K562 (cell line): ENCODE data around the gene GH2. TPM values are rescaled to one million over a fixed set of nuclear protein-coding genes. Genes with fewer than 3 reads are reported as not detected.

Source experiments
- ATAC-seq: fragments of 200-7000 bp; cut with Tn5 transposase; 3 replicates; pipeline ENCODE4 v1.9.1; 2020; ENCODE audit warnings: moderate library complexity
- BruUV-seq: library from RNA; stranded (reverse); fragments of 400-500 nt; replicated peaks from 2 replicates; lab custom pipeline; 2021; lab: Mats Ljungman, UMichigan
- CTCF ChIA-PET: fragments of 300-600 bp; formaldehyde crosslinking; extraction: SDS; loops from one replicate; lab custom pipeline; 2021; ENCODE audit warnings: low intra/inter-chr PET ratio; lab: Yijun Ruan, JAX
- POLR2A ChIA-PET: fragments of 300-600, 350-650 bp; sonication (Branson Sonifier 250); formaldehyde crosslinking; extraction: SDS; loops from one replicate; lab custom pipeline; 2021; ENCODE audit warnings: antibody characterized with exemption, inconsistent platforms; lab: Yijun Ruan, JAX
- DNase-seq, 4 experiments: peaks; one replicate each; pipeline versions ENCODE4 v3.0.0 to v3.0.0-alpha.2; 2011 to 2018; ENCODE audit warnings: low spot score in 3 of 4, mixed read lengths in 3 of 4; ENCODE audit errors: extremely low read depth in 1 of 4
- FAIRE-seq: peaks from 2 replicates; lab custom pipeline; 2011; peaks lifted over from hg19 to GRCh38; lab: Jason Lieb, UNC
- H2AFZ ChIP-seq: 2 replicates; pipeline ENCODE4 v1.6.0; 2011; ENCODE audit warnings: low read depth, low read length, control low read depth, inconsistent platforms
- H3K27ac ChIP-seq: fragments of 200-600 bp; 3 replicates; pipeline ENCODE4 v1.8.0; 2011; ENCODE audit warnings: low read depth, mild to moderate bottlenecking, control low read depth, inconsistent platforms, low read length, moderate library complexity, mixed read lengths; ENCODE audit errors: extremely low read depth
- H3K27me3 ChIP-seq, 2 experiments: fragments of 300-600 bp in 1 of 2; 2 replicates in 1 of 2; 3 replicates in 1 of 2; pipeline versions ENCODE4 v1.6.0 to v1.8.0; 2011; ENCODE audit warnings: inconsistent platforms in 2 of 2, low read length in 2 of 2, mild to moderate bottlenecking in 1 of 2, mixed read lengths in 1 of 2, moderate library complexity in 1 of 2; ENCODE audit not compliant: control insufficient read depth in 2 of 2, insufficient read depth in 2 of 2
- H3K36me3 ChIP-seq: fragments of 300-600 bp; 3 replicates; pipeline ENCODE4 v1.8.0; 2011; ENCODE audit warnings: mild to moderate bottlenecking, low read length, inconsistent platforms; ENCODE audit not compliant: control insufficient read depth, insufficient read depth
- H3K4me1 ChIP-seq, 2 experiments: fragments of 200-600 bp in 1 of 2; replicated peaks in 1 of 2; 2 replicates in 1 of 2; 3 replicates in 1 of 2; pipeline versions ENCODE4 v1.5.1 to v1.8.0; 2011; ENCODE audit warnings: inconsistent platforms in 2 of 2, low read length in 2 of 2, mild to moderate bottlenecking in 1 of 2, mixed read lengths in 1 of 2, moderate library complexity in 1 of 2; ENCODE audit not compliant: control insufficient read depth in 2 of 2, insufficient read depth in 2 of 2
- H3K4me2 ChIP-seq: 2 replicates; pipeline ENCODE4 v1.6.1; 2011; ENCODE audit warnings: low read length, control low read depth, inconsistent platforms, mixed read lengths; ENCODE audit not compliant: insufficient read depth
- H3K4me3 ChIP-seq: fragments of 200-600 bp; sonication (generic), shearing (Covaris generic); 2 replicates; pipeline ENCODE4 v1.5.1; 2016; ENCODE audit warnings: control low read depth, inconsistent platforms
- H3K79me2 ChIP-seq: fragments of 200-600 bp; 3 replicates; pipeline ENCODE4 v1.8.0; 2011; ENCODE audit warnings: low read length, inconsistent platforms; ENCODE audit not compliant: control insufficient read depth, insufficient read depth
- H3K9ac ChIP-seq, 2 experiments: 2 replicates each; pipeline versions ENCODE4 v1.6.0 to v1.6.1; 2011; ENCODE audit warnings: low read depth in 2 of 2, low read length in 2 of 2, control low read depth in 1 of 2, inconsistent platforms in 1 of 2, mild to moderate bottlenecking in 1 of 2, mixed read lengths in 1 of 2; ENCODE audit not compliant: insufficient read depth in 1 of 2
- H3K9me1 ChIP-seq: one replicate; pipeline ENCODE4 v1.6.0; 2011; ENCODE audit warnings: inconsistent platforms, mild to moderate bottlenecking, low read length, moderate library complexity; ENCODE audit not compliant: control insufficient read depth, insufficient read depth
- H3K9me3 ChIP-seq: replicated peaks from 2 replicates; pipeline ENCODE4 v1.5.1; 2011; ENCODE audit warnings: low read depth, low read length, inconsistent platforms; ENCODE audit not compliant: control insufficient read depth, insufficient read depth
- H4K20me1 ChIP-seq: replicated peaks from 2 replicates; pipeline ENCODE4 v1.6.1; 2011; ENCODE audit warnings: low read length, inconsistent platforms, mixed read lengths; ENCODE audit not compliant: control insufficient read depth, insufficient read depth
- SMAD1 ChIP-seq: fragments of 150-350 bp; IDR thresholded peaks from 2 replicates; pipeline ENCODE4 v1.6.1; 2014; ENCODE audit warnings: low read length, low read depth; ENCODE audit not compliant: partially characterized antibody
- WGBS: fragments of 100-300 bp; shearing (Covaris generic); methylation state at CpG from one replicate; pipeline ENCODE4 v1.1.6; 2016; ENCODE audit warnings: low coverage, mixed read lengths; ENCODE audit not compliant: insufficient coverage; ENCODE audit errors: missing lambda C conversion rate; 5-methylcytosine and 5-hydroxymethylcytosine counted together
- in situ Hi-C: fragments of 300-500 bp; cut with MboI; formaldehyde crosslinking; loops from 4 replicates; pipeline ENCODE4 v1.15.0; 2018; ENCODE audit warnings: inconsistent platforms, mixed read lengths
- intact Hi-C: fragments of 100-400 bp; cut with micrococcal nuclease; formaldehyde crosslinking; loops from 2 replicates; pipeline ENCODE4 v1.14.2; 2022
- polyA plus RNA-seq, 8 experiments: library from polyadenylated mRNA; depleted of rRNA in 4 of 8; stranded (reverse) in 5 of 8; unstranded in 3 of 8; fragments of >200 nt; fragmentation: Nextera tagmentation in 2 of 8; fragmentation: Illumina TruSeq in 1 of 8; extraction: Ambion mirVana in 2 of 8; extraction: Trizol in 1 of 8; gene quantifications; 2 replicates each; pipeline versions ENCODE4 v1.2.1 to v1.2.3, GENCODE V29; 2011 to 2014; ENCODE audit warnings: inconsistent platforms in 1 of 8, missing spikeins in 1 of 8
- total RNA-seq, 7 experiments: library from RNA; depleted of rRNA in 6 of 7; stranded (reverse); fragments of >200 nt in 6 of 7; fragmentation: Illumina TruSeq in 2 of 7; extraction: Trizol in 2 of 7; gene quantifications; 2 replicates each; pipeline versions ENCODE4 v1.2.1 to v1.2.3, GENCODE V29; 2011 to 2021; ENCODE audit warnings: low replicate concordance in 1 of 7
- TF ChIP-seq, protein P1 (sequence below): fragments of 250-450 bp; sonication (Bioruptor Pico); IDR thresholded peaks from 2 replicates; pipeline ENCODE4 v1.8.0; 2022; ENCODE audit warnings: inconsistent platforms

The GH2 gene
- total and polyA plus RNA-seq, 9 of the 15 experiments (the other 6 are each of a cell fraction or from before 2014, with no cell fraction given): not detected

DNA sequence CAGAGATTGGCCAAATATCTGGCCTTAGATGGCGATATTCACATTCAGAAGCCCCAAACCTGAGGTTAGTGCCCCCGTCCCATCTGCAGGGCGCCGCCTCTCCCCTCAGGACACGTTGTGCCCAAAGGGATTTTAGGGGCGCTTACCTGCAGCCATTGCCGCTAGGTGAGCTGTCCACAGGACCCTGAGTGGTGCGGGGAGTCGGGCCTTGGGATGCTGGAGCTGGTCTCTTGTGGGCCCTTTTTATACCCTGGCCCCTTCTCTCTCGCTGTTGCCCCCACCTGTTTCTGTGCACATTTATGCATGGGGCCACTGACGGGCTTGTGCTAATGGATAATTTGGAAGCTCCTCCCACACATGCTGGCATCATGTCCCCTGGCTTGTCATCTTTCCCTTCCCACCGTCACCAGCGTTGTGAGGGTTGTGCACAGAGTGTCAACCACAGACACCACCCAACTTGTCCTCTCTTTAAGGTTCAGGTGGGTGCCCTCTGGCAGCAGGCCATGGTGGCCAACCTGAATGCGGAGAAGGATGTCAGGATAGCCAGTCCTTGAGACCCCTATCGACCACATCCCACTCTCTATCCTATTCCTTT is 29.4 kb upstream of the GH2 start, which contains the start of gene CSHL1:
TSS of gene CSHL1 (minus strand) at position 218 of the 595 bp plus-strand sequence. CDS start at position 156, 62 bp downstream.
- Histone ChIP-seq H3K9me1 (no peaks in the 10 kb centered on the region), H2AFZ (no peak within 1 kb of the TSS), H3K9me3 (no peaks in the 10 kb centered on the region), H3K4me1 (no peaks in the 10 kb centered on the region), H3K36me3 (no peaks in the 10 kb centered on the region), H3K9ac (no peak within 1 kb of the TSS), H3K4me2 (no peak within 1 kb of the TSS), H3K27me3 (peaks cover 9 to 30% of the 10 kb centered on the region in 2 experiments; a peak in 4 of 5 replicates), H3K79me2 (no peaks in the 10 kb centered on the region), H3K27ac (no peak within 1 kb of the TSS), H4K20me1 (0 out of 2 replicates have a peak, but pooled peaks cover 3% of the 10 kb centered on the region), H3K4me3 (no peak within 1 kb of the TSS)
- intact Hi-C loops (loop anchor here (10.0 kb wide), 1 partner anchor 374 kb away; no protein-coding TSS in a partner anchor), in situ Hi-C loops (loop anchor here (5.0 to 10.0 kb wide), 3 partner anchors 114 to 374 kb away; partner anchors contain the start of genes ERN1 and ICAM2)
- no peak for DNase-seq
- FAIRE-seq: no peak
- ChIA-PET CTCF (interaction anchor here (1.2 kb wide), 1 partner anchor 115 kb away, joined by 3 read pairs; no protein-coding TSS in a partner anchor), POLR2A (interaction anchor here (0.6 to 1.0 kb wide), 2 partner anchors 9 to 234 kb away, joined by 3 to 4 read pairs; no protein-coding TSS in a partner anchor)
- 16% methylated on average over 15 of the region's 15 CpGs for WGBS
- no TSS peak for BruUV-seq
- TF ChIP-seq SMAD1: no peak
- TF ChIP-seq, protein P1, sequence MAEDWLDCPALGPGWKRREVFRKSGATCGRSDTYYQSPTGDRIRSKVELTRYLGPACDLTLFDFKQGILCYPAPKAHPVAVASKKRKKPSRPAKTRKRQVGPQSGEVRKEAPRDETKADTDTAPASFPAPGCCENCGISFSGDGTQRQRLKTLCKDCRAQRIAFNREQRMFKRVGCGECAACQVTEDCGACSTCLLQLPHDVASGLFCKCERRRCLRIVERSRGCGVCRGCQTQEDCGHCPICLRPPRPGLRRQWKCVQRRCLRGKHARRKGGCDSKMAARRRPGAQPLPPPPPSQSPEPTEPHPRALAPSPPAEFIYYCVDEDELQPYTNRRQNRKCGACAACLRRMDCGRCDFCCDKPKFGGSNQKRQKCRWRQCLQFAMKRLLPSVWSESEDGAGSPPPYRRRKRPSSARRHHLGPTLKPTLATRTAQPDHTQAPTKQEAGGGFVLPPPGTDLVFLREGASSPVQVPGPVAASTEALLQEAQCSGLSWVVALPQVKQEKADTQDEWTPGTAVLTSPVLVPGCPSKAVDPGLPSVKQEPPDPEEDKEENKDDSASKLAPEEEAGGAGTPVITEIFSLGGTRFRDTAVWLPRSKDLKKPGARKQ: no peak
- ATAC-seq: no peak
